HG02884 (cell line): ENCODE measurements around the gene SERTM2.
"Not testable (repeated sequence)": the region's sequence is repeated elsewhere in the genome, so short reads cannot be mapped to it uniquely, and the experiment has no call there.

ENCODE experiments used
- ATAC-seq: cut with Tn5 transposase; IDR thresholded peaks from one replicate; pipeline ENCODE4 v1.9.1; 2021; ENCODE audit warnings: mild to moderate bottlenecking, moderate library complexity; ENCODE audit not compliant: unreplicated experiment

The SERTM2 gene

DNA sequence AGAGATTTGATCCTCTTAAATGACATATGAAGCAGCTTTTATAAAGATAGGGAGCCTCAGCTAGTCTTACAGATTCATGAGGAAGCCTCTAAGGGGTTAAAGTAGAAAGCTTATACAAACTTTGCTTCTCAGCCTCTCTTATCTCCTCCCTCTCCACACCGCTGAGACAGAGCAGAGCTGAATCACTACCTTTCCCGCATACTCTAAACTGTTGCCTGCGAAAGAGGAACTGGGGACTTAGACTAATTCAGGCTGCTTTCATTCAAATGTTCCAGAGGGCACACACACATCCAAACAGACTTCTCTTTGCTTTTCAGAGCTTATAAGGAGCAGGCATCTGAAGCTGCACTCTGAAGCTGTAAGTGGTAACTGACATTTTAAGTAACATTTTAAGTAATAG, at the start of gene SERTM2:
Gene SERTM2 (plus strand): TSS at position 169 of the 400 bp plus-strand sequence. CDS start 7,213 bp downstream, outside the sequence.
- peak; percentile 98 for ATAC-seq

DNA sequence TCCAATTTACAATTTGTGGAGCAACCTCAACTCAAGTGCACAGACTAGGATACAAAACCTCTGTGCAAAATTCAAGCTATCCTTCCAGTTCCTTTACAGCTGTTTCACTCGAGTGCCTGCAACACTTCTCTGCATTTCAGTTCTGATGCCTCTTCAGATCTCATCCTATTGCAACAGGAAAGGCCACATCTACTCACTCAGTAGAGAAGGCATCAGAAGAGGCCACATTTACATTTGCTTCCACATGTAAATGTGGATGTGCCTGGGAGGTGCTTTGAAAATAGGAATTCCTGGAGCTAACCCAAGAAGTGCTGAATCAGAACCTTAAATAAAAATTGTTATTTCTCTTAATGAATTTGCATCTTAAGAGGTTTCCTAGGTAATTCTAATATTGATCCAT, 45.8 kb upstream of the SERTM2 start:
- no peak for ATAC-seq

DNA sequence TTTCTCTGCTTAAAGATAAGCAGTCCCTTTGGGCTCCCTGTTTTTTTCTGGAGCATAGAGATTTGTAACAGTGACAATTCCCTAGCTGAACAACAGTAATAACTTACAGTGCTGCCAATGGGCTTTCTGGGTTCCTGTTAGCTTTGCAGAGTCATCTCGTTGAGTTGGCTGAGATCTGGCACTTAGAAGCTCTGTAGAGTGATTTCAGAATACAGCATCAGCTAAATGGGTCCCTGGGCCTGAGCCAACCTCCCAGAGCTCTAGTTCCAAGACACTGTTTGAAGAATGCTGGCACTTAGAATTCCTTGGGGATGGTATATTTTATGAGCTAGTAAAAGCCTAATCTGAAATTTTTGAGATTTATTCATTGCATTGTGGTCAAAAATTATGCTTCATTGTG, 43.5 kb upstream of the SERTM2 start:
- no peak for ATAC-seq

DNA sequence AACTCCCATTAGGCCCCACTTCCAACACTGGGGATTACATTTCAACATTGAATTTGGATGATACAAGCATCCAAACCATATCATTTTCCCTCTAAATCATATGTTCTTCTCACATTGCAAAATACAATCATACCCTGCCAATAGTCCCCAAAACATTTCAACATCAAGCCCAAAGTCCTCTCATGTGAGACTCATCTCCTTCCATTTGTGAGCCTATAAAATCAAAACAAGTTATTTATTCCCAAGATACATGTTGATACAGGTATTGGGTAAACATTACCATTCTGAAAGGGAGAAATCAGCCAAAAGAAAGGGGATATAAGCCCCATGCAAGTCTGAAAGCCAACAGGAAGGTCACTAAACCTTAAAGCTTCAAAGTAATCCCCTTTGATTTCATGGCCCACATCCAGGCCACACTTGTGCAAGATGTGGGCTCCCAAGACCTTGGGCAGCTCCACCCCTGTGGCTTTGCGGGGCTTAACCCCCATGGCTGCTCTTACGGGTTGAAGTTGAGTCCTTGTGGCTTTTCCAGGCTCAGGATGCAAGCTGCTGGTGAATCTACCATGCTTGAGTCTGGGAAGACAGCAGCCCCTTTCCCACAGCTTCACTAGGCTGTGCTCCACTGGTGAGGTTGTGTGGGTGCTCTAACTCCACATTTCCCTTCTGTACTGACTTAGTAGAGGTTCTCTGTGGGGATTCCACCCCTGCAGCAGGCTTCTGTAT, 40.6 kb upstream of the SERTM2 start:
- no peak for ATAC-seq

DNA sequence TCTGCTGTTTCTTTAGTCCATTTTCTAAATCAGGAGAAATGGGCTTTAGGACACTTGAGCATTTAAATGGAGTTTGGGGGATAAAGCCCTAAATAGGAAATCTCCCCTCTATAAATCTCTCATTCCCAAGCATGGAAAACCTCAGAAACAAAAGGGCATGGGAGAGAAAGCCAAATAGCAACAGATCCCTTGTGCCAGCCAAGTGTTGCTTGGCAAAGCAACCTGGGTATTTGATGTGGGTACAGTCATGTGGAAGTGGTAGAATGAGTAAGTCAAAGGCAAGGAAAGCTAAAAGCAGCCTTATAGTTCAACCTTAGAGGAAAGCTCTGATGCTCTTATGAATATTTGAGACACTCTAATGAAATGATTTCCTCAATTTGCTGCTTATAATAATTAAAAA, 29.5 kb upstream of the SERTM2 start:
- no peak for ATAC-seq

DNA sequence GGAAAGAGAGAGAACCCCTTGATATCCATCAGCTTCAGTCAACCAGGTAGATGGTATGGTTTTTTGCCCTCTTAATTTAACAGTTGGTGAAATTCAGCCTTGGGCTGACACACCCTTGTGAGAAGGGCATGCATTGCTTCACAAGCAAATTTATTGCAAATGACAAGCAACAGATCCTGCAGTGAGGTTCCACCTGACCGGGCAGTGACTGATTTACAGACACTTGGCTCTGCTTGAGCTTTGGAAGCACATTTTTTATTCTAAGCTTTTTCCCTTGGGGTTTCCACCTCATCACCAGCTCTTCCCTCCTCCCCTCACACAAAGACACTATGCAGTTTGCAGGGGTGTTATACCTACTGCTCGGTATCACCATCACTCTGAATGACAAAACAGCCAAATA, 28.3 kb upstream of the SERTM2 start:
- ATAC-seq = no peak

DNA sequence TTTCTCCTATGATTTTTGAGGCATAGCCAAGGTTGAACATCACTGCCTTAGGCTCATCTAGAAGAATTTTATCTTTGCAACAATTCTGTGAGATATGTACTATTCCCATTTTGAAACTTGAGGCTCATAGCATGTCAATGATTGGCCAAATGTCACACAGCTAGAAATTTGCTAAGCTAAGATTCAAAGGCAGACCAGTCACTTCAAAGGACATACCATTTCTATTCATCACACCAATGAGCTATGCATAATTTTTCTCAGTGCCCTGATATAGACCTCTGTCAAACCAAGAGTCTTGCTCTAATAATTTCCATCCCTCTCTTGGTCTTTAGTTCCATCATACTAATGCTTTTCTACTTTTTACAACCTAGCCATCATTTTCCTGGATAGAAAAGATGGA, 27.6 kb upstream of the SERTM2 start:
- no peak for ATAC-seq

DNA sequence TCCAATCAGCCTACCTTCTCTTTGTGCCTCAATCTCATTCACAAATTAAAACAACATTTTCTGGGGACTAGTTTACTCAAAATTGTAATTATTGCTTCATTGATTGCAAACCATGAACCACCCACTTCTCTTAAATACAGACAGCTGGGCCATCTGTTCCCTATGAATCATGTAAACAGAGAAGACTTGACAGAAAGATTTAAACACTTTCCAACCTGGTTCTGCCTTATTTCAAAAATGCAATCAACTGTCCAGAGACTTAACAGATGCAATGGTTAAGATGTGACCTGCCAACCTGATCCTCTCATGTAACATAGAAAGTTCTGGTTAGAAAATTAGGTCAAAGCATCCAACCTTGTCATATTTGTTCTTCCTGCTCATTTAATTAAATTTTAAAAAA, 20.8 kb upstream of the SERTM2 start:
- no peak for ATAC-seq

DNA sequence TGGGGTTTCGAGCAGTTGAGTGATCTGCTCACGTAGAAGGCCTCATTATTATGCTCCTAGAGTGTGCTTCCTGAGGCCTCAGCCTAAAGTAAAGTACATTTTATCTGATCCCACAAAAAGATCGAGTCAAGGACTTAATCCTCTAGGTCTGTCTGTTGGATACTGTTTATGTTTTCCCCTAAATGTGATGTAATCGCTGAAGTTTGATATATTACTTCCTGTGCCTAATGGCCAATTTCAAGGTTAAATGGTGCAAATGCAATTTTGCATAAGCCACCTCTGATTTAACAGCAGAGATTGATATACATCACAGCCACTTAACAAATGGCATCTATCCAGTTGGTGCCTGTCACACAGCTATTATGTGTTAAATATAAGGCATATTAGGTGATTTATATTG, 19.4 kb upstream of the SERTM2 start:
- ATAC-seq = no peak

DNA sequence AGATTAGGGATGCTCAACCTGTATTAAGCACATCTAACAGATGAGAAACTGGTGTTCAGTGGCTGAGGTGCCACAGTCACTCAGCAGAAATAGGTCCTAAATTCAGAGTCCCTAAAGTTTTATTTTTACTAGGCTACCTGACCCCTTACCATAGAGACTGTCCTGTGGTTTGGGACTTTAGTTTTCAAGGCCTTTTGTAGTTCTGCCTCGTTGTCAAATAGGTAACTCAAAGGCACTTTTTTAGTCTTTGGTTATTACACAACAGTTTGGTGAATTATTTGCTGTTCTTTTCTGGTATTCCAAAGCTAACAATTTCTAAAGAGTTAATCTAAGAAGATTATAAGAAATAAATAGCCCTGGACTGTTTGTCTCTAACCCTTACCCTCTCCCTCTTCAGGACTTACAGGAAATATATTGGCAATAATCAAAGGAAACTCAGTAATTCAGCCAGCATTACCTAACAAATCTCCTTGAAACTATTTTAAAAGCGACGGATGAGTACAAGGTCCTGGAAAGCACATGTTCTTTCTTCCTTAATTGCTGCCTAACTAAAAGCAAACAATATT, 12.8 kb upstream of the SERTM2 start:
- no peak for ATAC-seq

DNA sequence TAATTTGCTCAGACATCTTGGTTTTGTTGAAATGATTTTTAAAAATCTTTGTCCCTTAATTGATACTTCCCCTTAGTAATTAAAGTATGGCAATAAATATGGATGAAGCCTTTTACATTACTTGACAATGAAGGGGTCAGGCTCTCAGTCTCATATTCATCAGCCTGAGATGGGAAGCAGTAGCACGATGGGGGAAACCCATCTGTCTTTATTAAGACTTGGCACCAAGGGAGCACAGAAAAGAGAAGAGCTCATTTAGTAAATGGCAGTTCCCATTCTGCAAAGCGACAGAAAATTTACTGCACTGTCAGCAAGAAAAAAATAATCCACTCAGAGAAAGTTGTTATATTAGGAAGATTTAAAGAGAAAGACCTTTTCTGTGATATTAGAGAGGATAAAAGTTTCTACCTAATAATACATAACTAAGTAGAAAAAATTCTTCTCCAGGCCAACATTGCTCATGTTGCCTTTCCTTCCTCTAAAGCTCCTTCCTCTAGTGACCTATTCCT, 7.9 kb upstream of the SERTM2 start:
- ATAC-seq = no peak

DNA sequence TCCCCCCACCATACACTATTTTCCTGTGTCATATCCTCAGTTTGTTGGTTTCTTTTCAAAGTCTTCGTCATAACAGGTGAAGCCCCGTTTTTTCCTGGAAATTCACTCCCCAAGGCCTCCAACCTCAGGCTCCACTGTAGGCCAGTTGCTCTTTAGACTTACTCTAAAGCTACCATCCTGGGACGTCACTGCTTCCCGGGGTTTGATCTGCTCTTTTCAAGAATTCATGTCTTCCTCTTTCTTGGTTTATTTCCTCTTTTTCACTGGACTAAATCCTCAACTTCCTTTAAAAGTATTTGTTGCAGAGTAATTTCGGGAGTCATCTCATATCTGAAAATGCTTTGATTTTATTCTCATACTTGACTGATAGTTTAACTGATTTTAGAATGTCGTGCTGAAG, 6.5 kb upstream of the SERTM2 start:
- no peak for ATAC-seq

DNA sequence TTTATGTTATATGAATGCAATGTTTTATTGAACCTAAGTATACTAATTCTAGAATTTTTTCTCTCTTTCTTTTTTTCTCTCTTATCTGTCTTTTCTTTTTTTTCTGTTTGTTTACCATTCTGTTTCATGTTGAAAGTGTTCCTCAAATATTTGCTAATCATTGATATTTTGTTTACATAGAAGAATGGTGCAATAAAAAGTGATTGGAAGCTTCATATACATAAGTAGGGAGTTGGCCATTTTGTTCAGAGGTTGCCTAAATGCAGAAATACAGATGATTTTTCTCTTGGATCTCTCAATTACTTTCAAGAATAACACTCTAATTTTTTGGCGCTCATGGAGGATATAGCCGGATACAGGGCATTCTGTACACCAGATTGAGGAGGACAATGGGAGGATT, 5.7 kb upstream of the SERTM2 start:
- ATAC-seq = no peak

DNA sequence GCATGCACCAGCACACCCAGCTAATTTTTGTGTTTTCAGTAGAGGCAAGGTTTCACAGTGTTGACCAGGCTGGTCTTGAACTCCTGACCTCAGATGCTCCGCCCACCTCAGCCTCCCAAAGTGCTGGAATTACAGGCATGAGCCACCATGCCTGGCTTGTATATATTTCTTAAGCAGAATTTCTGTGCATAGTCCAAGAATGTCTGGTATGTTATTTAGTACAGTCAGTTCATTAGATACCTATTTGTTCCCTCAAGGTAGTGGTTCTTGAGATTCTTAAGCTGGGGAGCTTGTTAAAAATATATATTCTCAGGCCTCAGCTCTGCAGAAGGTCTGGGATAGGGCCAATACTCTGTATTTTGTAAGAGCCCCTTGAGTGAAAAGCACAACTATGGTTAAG, 4.6 kb upstream of the SERTM2 start:
- ATAC-seq = no peak

DNA sequence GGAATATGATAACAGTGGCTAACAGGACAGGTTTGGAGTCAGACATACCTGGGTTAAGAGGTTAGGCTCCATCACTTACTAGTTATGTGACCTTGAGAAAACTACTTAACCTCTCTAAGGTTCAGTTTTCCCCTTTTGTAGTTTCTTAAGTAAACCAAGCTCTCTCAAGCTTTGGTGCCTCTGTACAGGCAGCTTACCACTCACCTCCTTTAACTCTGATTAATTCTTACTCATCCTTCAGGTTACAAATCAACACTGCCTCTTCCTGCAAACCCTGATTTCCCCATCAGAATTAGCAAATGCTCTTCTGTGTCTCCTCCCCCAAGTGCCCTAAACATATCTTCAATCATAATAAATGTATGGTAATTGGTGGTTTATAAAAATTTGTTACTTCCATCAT, 3.5 kb upstream of the SERTM2 start:
- ATAC-seq = no peak

DNA sequence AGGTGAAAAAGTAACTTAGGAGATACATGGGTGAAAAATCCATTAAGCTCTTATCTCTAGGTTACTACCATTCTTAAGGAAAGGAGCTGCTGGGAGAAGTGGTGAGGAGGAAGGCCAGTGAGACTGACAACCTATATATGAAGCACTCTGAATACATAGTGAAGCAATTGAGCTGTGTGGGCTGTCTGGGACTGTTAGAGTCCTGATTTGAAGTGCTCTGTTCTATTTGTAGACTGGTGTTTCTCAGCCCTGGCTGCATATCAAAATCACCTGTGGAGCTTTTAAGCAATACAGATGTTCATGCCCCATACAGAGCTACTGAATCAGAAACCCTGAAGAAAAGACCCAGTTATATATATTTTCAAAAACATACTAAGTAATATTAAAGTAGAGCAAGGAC, 3.9 kb downstream of the SERTM2 start:
- ATAC-seq = no peak

DNA sequence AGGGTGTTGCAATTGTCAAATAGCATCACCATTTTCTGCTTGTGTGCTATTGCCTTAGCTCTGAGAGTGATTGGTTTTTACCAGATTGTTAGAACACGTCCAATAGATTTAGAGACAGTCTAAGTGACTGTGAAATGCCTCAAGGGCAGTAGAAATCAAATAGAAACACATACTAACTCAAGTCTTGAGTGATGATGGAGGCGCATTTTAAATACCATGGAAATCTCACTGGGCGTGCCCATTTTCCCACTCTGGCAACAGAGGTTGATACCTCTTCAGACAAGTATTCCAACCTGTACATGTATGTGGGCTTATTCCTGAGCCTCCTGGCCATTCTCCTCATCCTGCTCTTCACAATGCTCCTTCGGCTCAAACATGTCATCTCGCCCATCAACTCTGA, 7.2 kb downstream of the SERTM2 start:
- ATAC-seq = no peak

DNA sequence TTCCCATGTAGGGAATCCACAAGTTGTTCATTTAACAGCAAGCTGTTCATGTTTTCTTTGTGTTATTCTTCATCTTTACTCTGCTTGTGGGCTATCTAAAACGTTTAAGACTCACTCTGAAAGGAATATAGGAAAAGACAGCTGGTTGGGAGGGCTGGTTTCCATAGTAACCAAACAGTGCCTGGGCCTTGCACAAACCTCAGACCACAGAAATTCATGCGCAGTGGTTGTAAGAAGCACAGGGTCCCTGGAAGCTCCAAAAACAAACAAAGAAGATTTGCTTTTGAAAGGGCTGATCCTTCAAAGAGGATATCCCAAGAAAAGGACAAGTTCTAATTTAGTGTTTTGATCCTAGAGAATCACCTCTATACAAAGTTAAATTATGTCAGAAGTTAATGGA, 7.8 kb downstream of the SERTM2 start:
- ATAC-seq = no peak

DNA sequence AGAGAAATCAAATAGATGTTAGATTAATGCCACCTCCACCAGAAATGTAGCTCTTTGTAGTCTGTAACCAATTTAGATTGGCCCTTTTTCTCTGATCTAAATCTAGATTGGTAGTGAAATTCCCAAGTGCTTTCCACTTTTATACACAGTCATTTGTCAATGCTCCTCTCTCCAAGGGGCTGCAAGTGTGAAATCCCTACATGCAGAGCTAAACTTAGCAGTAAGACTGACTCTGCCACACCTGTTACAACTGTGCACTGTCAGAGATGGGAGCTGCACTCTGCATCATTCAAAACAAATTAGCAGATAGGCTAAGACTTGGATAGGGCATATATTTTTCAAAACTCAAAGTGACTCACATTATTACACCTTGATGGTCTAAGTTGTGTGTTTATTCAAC, 9.1 kb downstream of the SERTM2 start:
- no peak for ATAC-seq

DNA sequence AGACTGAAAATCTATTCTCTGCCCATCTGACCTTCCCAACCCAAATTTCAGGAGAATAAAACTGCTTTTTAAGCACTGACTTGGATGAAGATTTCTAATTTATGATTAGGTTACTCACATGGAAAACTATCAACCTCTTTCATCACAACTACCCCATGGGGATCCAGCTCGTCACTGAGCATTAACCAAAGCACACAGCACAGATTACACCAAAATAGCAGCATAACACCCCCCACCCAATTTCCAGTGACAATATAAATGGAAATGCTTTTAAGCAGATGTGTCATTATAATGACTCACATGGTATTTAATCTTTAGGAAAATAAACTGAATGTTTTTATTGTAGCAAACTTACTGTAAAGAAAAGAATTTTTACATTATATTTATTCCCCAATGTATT, 9.7 kb downstream of the SERTM2 start:
- ATAC-seq = no peak

DNA sequence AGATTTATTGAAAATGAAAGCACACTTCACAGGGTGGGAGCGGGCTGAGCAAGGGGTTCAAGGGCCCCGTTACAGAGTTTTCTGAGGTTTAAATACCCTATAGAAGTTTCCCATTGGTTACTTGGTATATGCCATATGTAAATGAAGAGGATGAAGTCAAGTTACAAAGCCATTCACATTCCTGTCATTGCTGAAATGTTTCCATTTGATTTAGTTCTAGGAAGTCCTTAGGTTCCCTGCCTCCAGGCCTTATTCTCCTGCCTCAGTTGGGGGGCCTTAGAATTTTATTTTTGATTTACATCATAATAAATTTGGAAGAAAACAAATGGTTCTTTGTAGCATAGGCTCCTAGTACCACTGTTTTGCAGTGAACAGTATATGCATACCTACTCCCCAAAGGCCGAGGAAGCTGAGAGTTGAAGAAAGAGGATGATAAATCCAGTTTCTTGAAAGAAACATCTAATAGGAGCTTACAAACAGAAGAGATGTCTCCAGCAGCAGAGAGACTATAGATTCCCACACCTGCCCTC, 31.8 kb downstream of the SERTM2 start:
- ATAC-seq = no peak

DNA sequence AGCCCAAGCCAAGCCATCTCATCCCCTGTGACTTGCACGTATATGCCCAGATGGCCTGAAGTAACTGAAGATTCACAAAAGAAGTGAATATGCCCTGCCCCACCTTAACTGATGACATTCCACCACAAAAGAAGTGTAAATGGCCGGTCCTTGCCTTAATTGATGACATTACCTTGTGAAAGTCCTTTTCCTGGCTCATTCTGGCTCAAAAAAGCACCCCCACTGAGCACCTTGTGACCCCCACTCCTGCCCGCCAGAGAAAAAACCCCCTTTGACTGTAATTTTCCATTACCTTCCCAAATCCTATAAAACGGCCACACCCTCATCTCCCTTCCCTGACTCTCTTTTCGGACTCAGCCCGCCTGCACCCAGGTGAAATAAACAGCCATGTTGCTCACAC, 37.8 kb downstream of the SERTM2 start:
- ATAC-seq = not testable (repeated sequence)
